GM19324 (cell line): Measurements from ENCODE around the gene VPS45.
"Not testable (repeated sequence)": the region's sequence is repeated elsewhere in the genome, so short reads cannot be mapped to it uniquely, and the experiment has no call there.

Experiments used
- ATAC-seq: cut with Tn5 transposase; IDR thresholded peaks from one replicate; pipeline ENCODE4 v1.9.1; 2021; ENCODE audit warnings: mild to moderate bottlenecking, moderate library complexity; ENCODE audit not compliant: unreplicated experiment, low FRiP score

Gene VPS45

DNA sequence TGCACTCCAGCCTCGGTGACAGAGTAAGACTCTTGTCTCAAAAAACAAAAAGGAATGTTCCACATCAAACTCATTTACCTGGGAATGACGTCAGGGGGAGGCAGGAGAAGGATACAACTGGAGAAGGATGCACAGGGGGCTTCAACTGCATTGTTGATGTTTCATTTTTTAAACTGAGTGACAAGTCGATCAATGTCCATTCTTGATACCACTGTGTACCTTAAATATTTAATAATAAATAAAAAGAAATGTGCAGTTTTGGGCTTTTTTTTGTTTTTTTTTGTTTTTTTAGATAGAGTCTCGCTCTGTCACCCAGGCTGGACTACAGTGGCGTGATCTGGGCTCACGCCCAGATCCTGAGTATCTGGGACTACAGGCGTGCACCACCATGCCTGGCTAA lies 117.9 kb downstream of the VPS45 start:
- no peak for ATAC-seq

- not testable (repeated sequence) for ATAC-seq
Observed at GRCh38 chr1:150186438-150186788, 118.8 kb downstream of the VPS45 start.

- no peak for ATAC-seq
Observed at GRCh38 chr1:150186789-150187559, 119.4 kb downstream of the VPS45 start.

DNA sequence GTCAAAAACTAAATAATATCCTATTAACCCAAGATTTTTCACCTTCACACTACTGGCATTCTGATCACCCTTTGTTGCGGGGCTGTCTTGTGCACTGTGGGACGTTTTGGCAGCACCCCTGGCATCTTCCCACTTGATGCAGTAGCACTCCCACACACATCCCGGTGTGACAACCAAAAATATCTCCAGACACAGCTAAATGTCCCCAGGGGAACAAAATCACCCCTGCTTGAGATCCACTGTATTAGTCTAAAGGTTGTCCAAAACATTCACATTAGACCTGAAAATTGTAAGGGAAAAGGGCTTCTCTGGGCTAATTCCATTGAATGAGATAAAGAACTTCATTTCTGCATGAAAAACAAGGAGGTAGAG lies 120.0 kb downstream of the VPS45 start:
- ATAC-seq, result no peak

- no peak for ATAC-seq
Observed at GRCh38 chr1:150192012-150192411, 124.4 kb downstream of the VPS45 start.

GRCh38 chr1:150194381-150195031 lies 126.9 kb downstream of the VPS45 start:
- no peak for ATAC-seq
